ENCODE results near the gene DLG1. TPM values are rescaled to one million over a fixed set of nuclear protein-coding genes. Genes with fewer than 3 reads are reported as not detected.

DLG1 gene
- total RNA-seq, 4 donors from 2014 or later = 49.6 to 78.9 (median 76.2) TPM

DNA sequence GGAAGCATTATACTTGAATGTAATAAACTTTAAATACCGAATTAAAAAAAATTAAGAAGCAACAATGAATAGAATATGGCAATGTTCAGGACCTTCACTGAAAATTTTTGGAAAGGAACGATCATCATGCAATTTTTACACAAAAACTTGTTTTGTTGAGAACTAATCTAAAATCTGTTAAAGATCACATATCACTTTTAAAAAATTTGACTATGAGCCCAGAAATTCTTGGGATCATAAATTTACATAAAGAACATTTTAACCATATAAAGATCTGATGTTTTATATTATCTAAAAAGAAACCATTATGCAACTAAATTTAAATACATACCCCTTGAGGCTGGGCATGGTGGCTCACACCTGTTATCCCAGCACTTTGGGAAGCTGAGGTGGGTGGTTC, 192.6 kb downstream of the DLG1 start:
- TF ChIP-seq, protein P1, sequence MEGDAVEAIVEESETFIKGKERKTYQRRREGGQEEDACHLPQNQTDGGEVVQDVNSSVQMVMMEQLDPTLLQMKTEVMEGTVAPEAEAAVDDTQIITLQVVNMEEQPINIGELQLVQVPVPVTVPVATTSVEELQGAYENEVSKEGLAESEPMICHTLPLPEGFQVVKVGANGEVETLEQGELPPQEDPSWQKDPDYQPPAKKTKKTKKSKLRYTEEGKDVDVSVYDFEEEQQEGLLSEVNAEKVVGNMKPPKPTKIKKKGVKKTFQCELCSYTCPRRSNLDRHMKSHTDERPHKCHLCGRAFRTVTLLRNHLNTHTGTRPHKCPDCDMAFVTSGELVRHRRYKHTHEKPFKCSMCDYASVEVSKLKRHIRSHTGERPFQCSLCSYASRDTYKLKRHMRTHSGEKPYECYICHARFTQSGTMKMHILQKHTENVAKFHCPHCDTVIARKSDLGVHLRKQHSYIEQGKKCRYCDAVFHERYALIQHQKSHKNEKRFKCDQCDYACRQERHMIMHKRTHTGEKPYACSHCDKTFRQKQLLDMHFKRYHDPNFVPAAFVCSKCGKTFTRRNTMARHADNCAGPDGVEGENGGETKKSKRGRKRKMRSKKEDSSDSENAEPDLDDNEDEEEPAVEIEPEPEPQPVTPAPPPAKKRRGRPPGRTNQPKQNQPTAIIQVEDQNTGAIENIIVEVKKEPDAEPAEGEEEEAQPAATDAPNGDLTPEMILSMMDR (IDR thresholded peaks at IDR 0.05; ENCODE audit: low read depth) = no peak

DNA sequence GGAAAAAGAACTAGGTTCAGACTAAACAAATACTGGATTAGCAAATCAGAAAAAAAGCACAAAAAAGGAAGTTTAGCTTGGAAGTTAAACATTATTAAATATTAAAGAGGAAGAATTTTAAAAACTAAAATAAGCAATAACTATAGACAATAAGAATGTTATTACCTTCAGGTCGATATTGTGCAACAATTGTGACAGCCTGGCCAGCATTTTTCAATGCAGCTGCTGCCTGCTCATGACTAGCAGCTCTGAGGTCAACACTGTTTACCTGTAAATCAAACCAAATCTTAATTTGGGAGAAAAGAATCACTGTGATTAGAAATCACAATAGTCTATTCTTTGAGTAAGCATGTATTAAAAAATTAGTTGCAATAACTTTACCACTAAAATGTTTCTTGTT, 193.7 kb downstream of the DLG1 start:
- TF ChIP-seq, protein P1 (IDR thresholded peaks at IDR 0.05; ENCODE audit: low read depth) = no peak

DNA sequence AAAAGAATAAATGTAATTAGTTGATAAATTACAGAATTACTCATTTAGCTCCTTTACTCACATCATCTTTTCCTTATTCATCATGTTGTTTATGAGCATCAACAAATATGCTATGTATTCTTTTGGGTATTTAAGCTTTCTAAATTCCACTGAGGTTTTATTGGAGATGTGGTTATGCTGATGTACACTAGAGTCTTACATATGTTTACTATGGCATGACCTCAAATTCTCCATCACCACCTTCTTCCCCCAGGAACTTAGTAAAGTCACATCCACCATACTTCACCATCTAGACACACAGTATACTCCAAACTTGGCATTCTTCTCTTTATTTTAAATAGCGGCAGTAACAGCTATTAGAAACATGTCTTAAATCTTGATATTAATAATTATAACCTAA, 194.6 kb downstream of the DLG1 start:
- TF ChIP-seq, protein P1 (IDR thresholded peaks at IDR 0.05; ENCODE audit: low read depth) = no peak

DNA sequence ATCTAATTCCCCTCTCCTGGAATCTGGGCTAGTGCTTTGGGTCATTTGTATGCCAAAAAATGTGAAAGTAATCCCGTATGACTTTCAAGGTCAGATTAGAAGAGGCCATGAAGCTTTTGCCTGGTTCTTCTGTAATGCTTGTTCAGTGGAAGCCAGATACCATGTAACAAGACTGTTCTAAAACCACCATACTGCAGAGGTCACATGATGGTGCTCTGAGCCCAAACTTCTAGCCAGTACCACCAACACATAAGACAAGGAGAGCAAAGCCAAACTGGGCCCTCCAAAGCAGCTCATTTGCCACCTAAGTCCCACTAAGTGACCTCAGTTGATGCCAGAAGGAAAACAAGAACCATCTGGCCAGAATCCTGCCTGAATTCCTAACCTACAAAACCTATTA, 204.5 kb downstream of the DLG1 start:
- TF ChIP-seq, protein P1 (IDR thresholded peaks at IDR 0.05; ENCODE audit: low read depth) = no peak

DNA sequence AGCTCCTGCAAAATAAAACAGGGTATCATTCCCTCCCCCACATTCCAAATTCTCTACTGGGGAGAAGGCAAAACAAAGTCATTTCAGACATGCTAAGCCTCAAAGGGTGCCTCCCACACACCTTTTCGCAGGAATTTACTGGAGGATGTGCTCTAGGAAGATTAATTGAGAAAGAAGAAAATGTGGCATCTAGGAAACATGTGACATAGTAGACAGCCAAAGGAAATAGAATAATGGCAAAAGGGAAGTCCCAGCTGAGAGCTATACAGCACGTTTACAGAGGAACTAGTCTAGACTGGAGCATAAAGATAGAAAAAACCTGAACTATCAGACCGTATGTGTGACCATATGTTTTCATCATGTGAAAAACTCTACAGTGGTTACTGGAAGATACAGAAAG, 210.0 kb downstream of the DLG1 start:
- TF ChIP-seq, protein P1 (IDR thresholded peaks at IDR 0.05; ENCODE audit: low read depth) = no peak

DNA sequence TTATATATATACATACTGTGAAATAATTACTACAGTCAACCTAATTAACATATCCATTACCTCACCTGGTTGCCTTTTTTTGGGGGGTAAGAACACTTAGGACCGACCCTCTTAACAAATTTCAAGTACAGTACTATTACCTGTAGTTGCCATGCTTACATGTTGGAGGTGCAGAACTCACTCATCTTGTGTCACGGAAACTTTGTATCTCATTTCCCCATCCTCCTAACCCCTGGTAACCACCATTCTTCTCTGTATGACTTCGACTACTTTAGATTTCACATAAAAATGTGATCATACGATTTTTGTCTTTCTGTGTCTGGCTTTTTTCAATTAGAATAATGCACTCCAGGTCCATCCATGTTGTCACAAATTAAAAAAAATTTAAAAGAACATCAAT, 213.3 kb downstream of the DLG1 start:
- TF ChIP-seq, protein P1 (IDR thresholded peaks at IDR 0.05; ENCODE audit: low read depth) = no peak

DNA sequence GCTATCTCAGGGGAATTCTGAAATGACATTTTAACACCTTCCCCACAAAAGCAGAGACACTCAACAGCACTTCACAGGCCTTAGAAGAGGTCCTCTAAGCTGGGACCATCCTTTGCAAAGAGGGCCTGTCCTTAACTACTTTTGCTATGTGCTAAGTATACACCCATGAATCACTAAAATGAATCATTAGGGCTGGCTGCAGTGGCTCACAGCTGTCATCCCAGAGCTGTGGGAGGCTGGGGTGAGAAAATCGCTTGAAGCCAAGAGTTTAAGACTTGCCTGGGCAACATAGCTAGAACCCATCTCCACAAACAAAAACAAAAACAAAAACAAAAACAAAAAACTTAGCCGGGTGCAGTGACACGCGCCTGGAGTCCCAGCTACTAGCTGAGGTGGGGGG, 214.9 kb downstream of the DLG1 start:
- TF ChIP-seq, protein P1 (IDR thresholded peaks at IDR 0.05; ENCODE audit: low read depth) = no peak

Measured in subcutaneous adipose tissue (tissue), 4 donors.